ENCODE measurements around the gene SMURF1.

- no peak for TF ChIP-seq CTCF (IDR thresholded peaks at IDR 0.05; ENCODE audit: low read length)
- no peak for TF ChIP-seq EZH2 (IDR thresholded peaks at IDR 0.05; ENCODE audit: borderline replicate concordance, low read length)
Observed at GRCh38 chr7:99061001-99061776, 82.7 kb downstream of the SMURF1 start.
